Trophoblast cell (in vitro differentiated cells and primary cell): ENCODE measurements around the gene TRIP4.

ENCODE experiments used
- DNase-seq, 2 donors: peaks; one replicate each; pipeline ENCODE4 v3.0.0-alpha.2; 2016
- H2AFZ ChIP-seq: 2 replicates; pipeline ENCODE4 v1.6.1; 2013; ENCODE audit warnings: low read length, moderate library complexity, mild to moderate bottlenecking; ENCODE audit not compliant: insufficient read depth, poor library complexity
- H2AK5ac ChIP-seq: 2 replicates; pipeline ENCODE4 v1.6.1; 2013; ENCODE audit warnings: mild to moderate bottlenecking, low read length
- H2BK120ac ChIP-seq: 2 replicates; pipeline ENCODE4 v1.6.1; 2013; ENCODE audit warnings: low read length, mild to moderate bottlenecking, moderate library complexity; ENCODE audit not compliant: insufficient read depth, poor library complexity
- H2BK12ac ChIP-seq: 2 replicates; pipeline ENCODE4 v1.6.1; 2013; ENCODE audit warnings: mild to moderate bottlenecking, low read length, moderate library complexity
- H2BK5ac ChIP-seq: 2 replicates; pipeline ENCODE4 v1.6.1; 2013; ENCODE audit warnings: low read length, low read depth, moderate library complexity, mild to moderate bottlenecking; ENCODE audit not compliant: poor library complexity
- H3K14ac ChIP-seq: 2 replicates; pipeline ENCODE4 v1.6.1; 2013; ENCODE audit warnings: mild to moderate bottlenecking, low read length
- H3K18ac ChIP-seq: 2 replicates; pipeline ENCODE4 v1.6.1; 2013; ENCODE audit warnings: mild to moderate bottlenecking, low read length
- H3K23ac ChIP-seq: 2 replicates; pipeline ENCODE4 v1.6.1; 2013; ENCODE audit warnings: low read length
- H3K27ac ChIP-seq: 2 replicates; pipeline ENCODE4 v1.5.1; 2013; ENCODE audit warnings: low read depth, mild to moderate bottlenecking, inconsistent platforms, low read length, moderate library complexity
- H3K27me3 ChIP-seq: 2 replicates; pipeline ENCODE4 v1.6.1; 2013; ENCODE audit warnings: inconsistent platforms, mild to moderate bottlenecking, low read length, moderate library complexity; ENCODE audit not compliant: insufficient read depth
- H3K36me3 ChIP-seq, 2 experiments: 1 replicate in 1 of 2; 2 replicates in 1 of 2; pipeline ENCODE4 v1.6.1; 2013; ENCODE audit warnings: low read length in 2 of 2, mild to moderate bottlenecking in 2 of 2, moderate library complexity in 1 of 2; ENCODE audit not compliant: insufficient read depth in 2 of 2, control insufficient read depth in 1 of 2
- H3K4ac ChIP-seq: 2 replicates; pipeline ENCODE4 v1.6.1; 2013; ENCODE audit warnings: low read depth, mild to moderate bottlenecking, low read length, moderate library complexity
- H3K4me1 ChIP-seq, 2 experiments: 1 replicate in 1 of 2; 2 replicates in 1 of 2; pipeline ENCODE4 v1.6.1; 2013; ENCODE audit warnings: low read length in 2 of 2, mild to moderate bottlenecking in 2 of 2, moderate library complexity in 1 of 2; ENCODE audit not compliant: insufficient read depth in 2 of 2, control insufficient read depth in 1 of 2
- H3K4me2 ChIP-seq: 2 replicates; pipeline ENCODE4 v1.6.1; 2013; ENCODE audit warnings: inconsistent platforms, mild to moderate bottlenecking, low read length, moderate library complexity
- H3K4me3 ChIP-seq: 2 replicates; pipeline ENCODE4 v1.5.1; 2013; ENCODE audit warnings: mild to moderate bottlenecking, low read depth, low read length, inconsistent platforms
- H3K79me1 ChIP-seq: one replicate; pipeline ENCODE4 v1.6.1; 2013; ENCODE audit warnings: low read length
- H3K79me2 ChIP-seq: 2 replicates; pipeline ENCODE4 v1.6.1; 2013; ENCODE audit warnings: low read length, mild to moderate bottlenecking; ENCODE audit not compliant: control insufficient read depth, insufficient read depth, poor library complexity
- H3K9ac ChIP-seq: 2 replicates; pipeline ENCODE4 v1.6.1; 2013; ENCODE audit warnings: mild to moderate bottlenecking, low read length
- H3K9me3 ChIP-seq: 2 replicates; pipeline ENCODE4 v1.6.1; 2013; ENCODE audit warnings: low read depth, mild to moderate bottlenecking, control low read depth, inconsistent platforms, low read length; ENCODE audit not compliant: insufficient read depth
- H4K12ac ChIP-seq: 2 replicates; pipeline ENCODE4 v1.6.1; 2013; ENCODE audit warnings: low read depth, mild to moderate bottlenecking, low read length, moderate library complexity
- H4K8ac ChIP-seq: 2 replicates; pipeline ENCODE4 v1.6.1; 2013; ENCODE audit warnings: low read depth, mild to moderate bottlenecking, low read length, moderate library complexity
- H4K91ac ChIP-seq: one replicate; pipeline ENCODE4 v1.6.1; 2013; ENCODE audit warnings: low read depth, mild to moderate bottlenecking, low read length, moderate library complexity
- WGBS: extraction: QIAGEN DNeasy Blood & Tissue Kit; methylation state at CpG from one replicate; pipeline ENCODE4 v1.1.7; 2013; ENCODE audit warnings: missing lambda C conversion rate; ENCODE audit not compliant: insufficient read length, insufficient coverage; ENCODE audit errors: extremely low coverage; 5-methylcytosine and 5-hydroxymethylcytosine counted together

TRIP4 gene

DNA sequence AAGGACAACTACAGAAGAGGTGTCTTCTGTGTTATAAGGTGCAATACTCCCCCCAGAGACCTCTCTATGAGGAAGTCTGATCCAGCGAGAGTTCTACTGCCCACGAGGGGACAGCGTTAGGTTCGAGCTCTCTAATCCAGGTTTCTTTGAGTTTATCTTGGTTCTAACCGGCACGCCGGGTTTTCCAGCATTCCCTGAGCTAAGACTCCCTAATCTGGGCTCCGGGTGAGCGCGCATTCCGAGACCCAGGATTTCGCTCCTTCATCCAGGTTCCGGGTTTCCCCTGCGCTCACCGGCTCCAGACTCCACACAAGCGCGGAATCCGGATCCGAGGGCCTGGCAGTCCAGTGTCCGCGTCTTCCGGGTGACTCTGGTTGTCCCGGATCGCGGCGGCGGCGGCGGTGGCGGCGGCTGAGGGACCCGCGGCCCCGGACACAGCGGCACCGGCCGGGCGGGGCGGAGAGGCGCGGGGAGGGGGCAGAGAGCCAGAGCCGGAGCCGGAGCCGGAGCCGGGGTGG, 72.6 kb downstream of the TRIP4 start, which contains the start of gene ZNF609:
ZNF609 (plus strand) TSS at position 373 of the 518 bp plus-strand sequence. CDS start 38,842 bp downstream, outside the sequence.
- peak within 1 kb of the TSS; percentile 94 for H3K18ac ChIP-seq
- peaks cover 13% of the 10 kb centered on the region for H3K79me1 ChIP-seq
- peaks cover 8 to 11% of the 10 kb centered on the region in 2 experiments for H3K4me1 ChIP-seq
- H4K8ac ChIP-seq = peak within 1 kb of the TSS; percentile 91
- peak within 1 kb of the TSS; percentile 79 for H2AFZ ChIP-seq
- no peaks in the 10 kb centered on the region for H3K9me3 ChIP-seq
- DNase-seq = peak; percentile 97 to 99
- H3K79me2 ChIP-seq = peaks cover 3% of the 10 kb centered on the region
- no peak within 1 kb of the TSS for H2BK12ac ChIP-seq
- H4K91ac ChIP-seq = peak within 1 kb of the TSS; percentile 96
- H3K36me3 ChIP-seq = peaks cover 0 to under 1% of the 10 kb centered on the region in 2 experiments
- peak within 1 kb of the TSS; percentile 53 for H3K4ac ChIP-seq
- H2BK5ac ChIP-seq = peak within 1 kb of the TSS; percentile 80
- no peaks in the 10 kb centered on the region for H3K27me3 ChIP-seq
- peak within 1 kb of the TSS; percentile 93 for H3K14ac ChIP-seq
- H3K27ac ChIP-seq = peak within 1 kb of the TSS; percentile 80
- H2AK5ac ChIP-seq = peak within 1 kb of the TSS; percentile 49
- peak within 1 kb of the TSS; percentile 77 for H4K12ac ChIP-seq
- peak within 1 kb of the TSS; percentile 79 for H3K9ac ChIP-seq
- no CpG with 5 or more reads among the region's 45 CpGs for WGBS
- H2BK120ac ChIP-seq = peak within 1 kb of the TSS; percentile 76
- H3K4me3 ChIP-seq = peak within 1 kb of the TSS; percentile 82
- H3K23ac ChIP-seq = no peak within 1 kb of the TSS
- H3K4me2 ChIP-seq = peak within 1 kb of the TSS; percentile 95

DNA sequence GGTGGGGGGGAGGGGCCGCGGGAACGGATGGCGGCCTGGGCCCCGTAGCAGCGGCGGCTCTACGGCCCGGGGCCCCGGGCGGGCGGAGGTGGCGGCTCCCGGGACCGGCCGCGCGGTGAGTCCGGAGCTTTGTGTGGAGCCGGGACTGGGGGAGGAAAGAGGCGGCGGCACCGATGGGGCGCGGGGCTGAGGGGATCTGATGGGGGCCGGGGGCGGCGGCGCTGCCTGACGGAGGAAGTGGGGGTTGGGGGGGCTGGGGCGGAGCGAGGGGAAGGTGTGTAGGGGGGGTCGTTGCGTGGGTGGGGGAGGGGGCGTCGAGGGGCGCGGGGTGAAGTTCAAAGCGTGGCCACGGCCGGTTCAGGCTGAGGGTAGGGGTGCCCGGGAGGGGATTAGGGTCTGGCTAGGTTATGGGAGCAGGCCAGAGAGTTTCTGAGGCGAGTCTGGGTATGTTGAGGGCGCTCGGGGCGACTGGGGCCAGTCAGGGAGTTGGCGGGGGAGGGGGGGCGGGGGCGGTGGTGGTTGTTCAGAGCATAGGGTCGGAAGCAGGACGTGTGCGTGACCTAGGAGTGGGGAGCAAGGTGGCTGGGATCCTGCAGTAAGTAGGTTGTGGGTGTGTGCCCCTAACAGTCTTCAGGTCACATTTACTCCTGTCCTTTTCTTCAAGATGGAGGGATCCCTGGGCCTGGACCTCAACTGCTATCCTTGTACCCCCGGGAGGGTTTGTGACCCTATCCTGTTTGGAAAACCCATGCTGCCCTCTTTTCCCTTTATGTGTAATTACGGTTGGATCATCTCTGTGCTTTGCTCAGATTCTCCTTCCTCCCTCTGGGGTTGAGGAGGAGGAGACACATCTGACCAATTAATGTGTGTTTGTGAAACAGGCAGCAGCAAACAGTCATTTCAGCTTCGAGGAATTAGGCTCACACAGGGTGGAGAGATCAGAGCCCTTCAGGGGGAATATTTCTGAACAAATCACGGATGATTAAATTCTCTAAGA, 73.4 kb downstream of the TRIP4 start:
- H3K4me3 ChIP-seq = peak overlapping the region; percentile 82
- H2BK120ac ChIP-seq = peak overlapping the region; percentile 76
- H4K8ac ChIP-seq = peak overlapping the region; percentile 91
- peaks cover 8 to 11% of the 10 kb centered on the region in 2 experiments for H3K4me1 ChIP-seq
- H2BK12ac ChIP-seq = no peak overlapping the region
- no peak overlapping the region for H3K23ac ChIP-seq
- H3K36me3 ChIP-seq = peaks cover 0 to 3% of the 10 kb centered on the region in 2 experiments
- peak overlapping the region; percentile 95 for H3K4me2 ChIP-seq
- peak; percentile 7 to 64 for DNase-seq
- H3K14ac ChIP-seq = peak overlapping the region; percentile 93
- no CpG with 5 or more reads among the region's 56 CpGs for WGBS
- peak overlapping the region; percentile 94 for H3K18ac ChIP-seq
- H4K91ac ChIP-seq = peak overlapping the region; percentile 96
- peaks cover 13% of the 10 kb centered on the region for H3K79me1 ChIP-seq
- H3K27ac ChIP-seq = peak overlapping the region; percentile 80
- peak overlapping the region; percentile 77 for H4K12ac ChIP-seq
- peak overlapping the region; percentile 79 for H2AFZ ChIP-seq
- peak overlapping the region; percentile 53 for H3K4ac ChIP-seq
- peak overlapping the region; percentile 80 for H2BK5ac ChIP-seq
- no peaks in the 10 kb centered on the region for H3K27me3 ChIP-seq
- H3K79me2 ChIP-seq = peaks cover 3% of the 10 kb centered on the region
- H2AK5ac ChIP-seq = peak overlapping the region; percentile 49
- no peaks in the 10 kb centered on the region for H3K9me3 ChIP-seq
- peak overlapping the region; percentile 79 for H3K9ac ChIP-seq

DNA sequence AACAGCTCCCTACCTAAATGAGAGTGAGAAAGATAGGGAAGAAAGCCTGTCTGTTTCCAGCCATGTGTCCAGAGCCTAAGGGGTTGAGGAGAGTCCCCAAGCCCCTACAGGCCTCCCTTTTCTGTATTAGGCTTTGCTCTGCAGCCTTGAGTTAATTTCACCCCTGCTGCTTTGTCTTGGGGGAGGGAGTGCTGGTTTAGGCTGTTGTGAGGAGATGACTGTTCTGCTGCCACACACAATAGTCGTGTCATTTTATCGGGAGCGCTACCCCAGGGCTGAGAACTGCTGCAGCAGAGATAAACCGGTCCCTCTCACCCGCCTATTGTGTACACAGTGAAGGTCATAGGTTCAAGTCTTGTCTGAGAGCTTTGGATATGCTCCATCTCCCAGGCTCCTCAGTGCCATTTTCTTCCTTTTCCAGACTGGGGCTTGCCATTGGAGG, 74.1 kb downstream of the TRIP4 start:
- peak overlapping the region; percentile 90 for H3K4ac ChIP-seq
- H4K91ac ChIP-seq = no peak overlapping the region
- no peak overlapping the region for H2BK12ac ChIP-seq
- H3K27ac ChIP-seq = peak overlapping the region; percentile 74
- H2AFZ ChIP-seq = peak overlapping the region; percentile 5
- peak overlapping the region; percentile 20 for H2BK5ac ChIP-seq
- no peak overlapping the region for H3K4me3 ChIP-seq
- WGBS = no CpG with 5 or more reads among the region's 5 CpGs
- H4K8ac ChIP-seq = no peak overlapping the region
- H3K27me3 ChIP-seq = no peaks in the 10 kb centered on the region
- H3K79me2 ChIP-seq = peaks cover 3% of the 10 kb centered on the region
- peaks cover 0 to 3% of the 10 kb centered on the region in 2 experiments for H3K36me3 ChIP-seq
- H2BK120ac ChIP-seq = no peak overlapping the region
- H2AK5ac ChIP-seq = no peak overlapping the region
- no peak overlapping the region for H4K12ac ChIP-seq
- H3K14ac ChIP-seq = peak overlapping the region; percentile 17
- H3K9ac ChIP-seq = peak overlapping the region; percentile 40
- no peak for DNase-seq
- H3K9me3 ChIP-seq = no peaks in the 10 kb centered on the region
- H3K4me2 ChIP-seq = peak overlapping the region; percentile 95
- H3K79me1 ChIP-seq = peaks cover 13% of the 10 kb centered on the region
- peaks cover 7 to 8% of the 10 kb centered on the region in 2 experiments for H3K4me1 ChIP-seq
- H3K18ac ChIP-seq = peak overlapping the region; percentile 28
- no peak overlapping the region for H3K23ac ChIP-seq

DNA sequence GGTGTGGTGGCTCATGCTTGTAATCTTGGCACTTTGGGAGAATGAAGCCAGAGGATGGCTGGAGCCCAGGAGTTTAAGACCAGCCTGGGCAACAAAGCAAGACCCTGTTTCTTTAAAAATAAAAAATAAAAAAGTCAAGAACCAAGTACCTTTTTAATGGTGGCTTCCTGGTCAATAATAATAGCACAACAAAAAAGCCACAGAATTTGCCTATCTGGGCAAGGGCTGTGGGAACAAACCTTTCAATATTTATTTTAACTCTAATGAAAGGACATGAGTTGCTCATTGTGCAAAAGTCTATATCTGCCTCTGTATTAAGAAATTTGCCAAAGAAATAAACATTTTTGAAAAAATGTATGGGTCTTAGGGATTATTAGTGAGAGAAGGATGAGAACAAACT, 74.9 kb downstream of the TRIP4 start:
- Histone ChIP-seq H2BK120ac (no peak overlapping the region), H4K91ac (no peak overlapping the region)
- DNase-seq = no peak

More for the DNA sequence above, 74.9 kb downstream of the TRIP4 start:
- peaks cover 13% of the 10 kb centered on the region for H3K79me1 ChIP-seq
- no peak overlapping the region for H4K12ac ChIP-seq
- no peak overlapping the region for H3K4me3 ChIP-seq
- H3K36me3 ChIP-seq = peaks cover 0 to 3% of the 10 kb centered on the region in 2 experiments
- H3K27ac ChIP-seq = no peak overlapping the region
- H2BK12ac ChIP-seq = no peak overlapping the region
- H3K14ac ChIP-seq = no peak overlapping the region
- H3K4me1 ChIP-seq = peaks cover 6 to 10% of the 10 kb centered on the region in 2 experiments
- H3K4me2 ChIP-seq = no peak overlapping the region
- H3K27me3 ChIP-seq = no peaks in the 10 kb centered on the region
- H3K23ac ChIP-seq = no peak overlapping the region
- peaks cover 5% of the 10 kb centered on the region for H3K79me2 ChIP-seq
- no peak overlapping the region for H3K9ac ChIP-seq
- no peak overlapping the region for H2AFZ ChIP-seq
- no peak overlapping the region for H4K8ac ChIP-seq
- no peaks in the 10 kb centered on the region for H3K9me3 ChIP-seq
- H3K4ac ChIP-seq = peak overlapping the region; percentile 81
- H2AK5ac ChIP-seq = no peak overlapping the region
- H2BK5ac ChIP-seq = no peak overlapping the region
- H3K18ac ChIP-seq = no peak overlapping the region
